ENCODE results near the gene DRC7.
"Not testable (repeated sequence)": the region's sequence is repeated elsewhere in the genome, so short reads cannot be mapped to it uniquely, and the experiment has no call there.

DRC7 gene

DNA sequence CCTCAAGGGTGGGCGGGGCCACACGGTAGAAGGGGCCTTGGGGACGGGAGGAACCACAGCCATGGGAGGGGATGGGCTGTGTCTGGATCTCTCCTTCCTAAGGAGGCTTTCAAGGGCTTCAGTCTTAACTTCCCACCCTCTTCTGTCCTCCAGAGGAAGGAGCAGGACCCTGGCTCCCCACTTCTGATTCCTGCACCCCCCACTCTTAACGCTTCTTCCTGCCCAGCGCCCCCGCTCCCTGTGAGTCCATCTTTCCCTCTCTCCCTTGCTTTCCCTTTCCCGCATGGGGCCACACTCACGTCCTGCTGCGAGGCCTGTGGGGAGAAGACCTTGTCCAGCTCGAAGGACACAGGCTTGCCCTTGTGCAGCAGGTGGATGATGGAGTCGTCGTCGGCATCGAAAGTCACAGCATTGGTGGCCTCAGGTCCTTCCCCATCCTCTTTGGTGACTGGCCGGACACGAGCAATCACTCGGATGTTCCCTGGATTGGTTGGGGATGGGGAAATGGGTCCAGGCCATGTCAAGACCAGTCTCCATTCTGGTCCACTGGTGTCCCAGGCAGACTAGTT, 70.6 kb downstream of the DRC7 start:
- DNase-seq = no peak

DNA sequence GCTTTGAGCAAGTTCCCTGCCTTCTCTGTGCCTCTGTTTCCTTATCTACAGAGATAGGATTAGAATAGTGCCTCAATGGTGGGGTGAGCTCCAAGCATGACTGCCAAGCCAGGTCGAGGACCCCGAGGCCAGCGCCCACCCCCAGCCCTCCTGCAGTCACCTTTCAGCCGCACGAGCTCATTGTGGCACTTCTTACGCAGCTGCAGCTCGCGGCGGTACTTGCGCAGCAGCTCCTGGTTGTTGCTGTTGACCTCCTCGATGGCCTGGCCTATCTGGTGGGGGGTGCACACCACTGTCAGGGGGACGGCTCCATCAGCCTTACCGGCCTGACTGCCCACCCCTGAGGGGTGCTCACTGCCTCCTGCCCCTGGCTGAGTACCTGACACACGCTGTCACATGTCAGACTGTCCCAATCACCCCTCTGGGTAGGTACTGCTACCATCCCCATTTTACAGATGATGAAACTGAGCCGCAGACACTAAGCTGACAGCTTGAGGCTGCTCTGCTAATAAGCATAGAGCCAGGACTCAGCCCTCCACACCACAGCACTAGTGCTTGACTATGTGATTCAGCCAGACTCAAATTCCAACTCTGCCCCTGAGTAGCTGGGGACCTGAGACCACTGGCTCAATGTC, 72.2 kb downstream of the DRC7 start:
- DNase-seq = no peak

DNA sequence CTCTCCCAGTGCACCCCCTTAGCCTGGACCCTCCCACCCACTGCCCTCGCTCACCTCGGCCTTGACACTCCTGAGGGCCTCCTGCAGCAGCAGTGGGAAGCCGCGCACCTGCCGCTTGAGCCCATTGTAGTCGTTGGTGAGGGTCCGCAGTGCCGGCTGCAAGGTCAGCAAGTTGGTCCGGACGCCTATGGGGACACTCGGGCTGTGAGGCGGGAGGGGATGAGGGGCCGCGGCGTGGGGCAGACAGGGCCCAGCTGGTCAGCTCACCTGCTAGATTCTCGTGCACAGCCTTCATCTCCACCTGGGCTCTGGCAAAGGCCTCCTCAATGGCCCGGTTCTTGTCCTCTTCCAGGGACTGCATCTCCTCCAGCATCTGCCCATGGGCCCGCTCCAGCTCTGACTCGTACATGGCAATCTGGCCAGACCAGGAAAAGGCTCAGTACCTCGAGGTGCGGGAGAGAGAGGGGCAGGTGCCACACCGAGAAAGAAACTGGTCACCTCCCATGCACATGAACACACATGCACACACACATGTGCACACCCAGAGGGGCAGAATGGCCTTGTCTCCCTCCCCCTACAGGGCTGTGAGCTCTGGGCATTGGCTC, 75.0 kb downstream of the DRC7 start:
- no peak for DNase-seq

DNA sequence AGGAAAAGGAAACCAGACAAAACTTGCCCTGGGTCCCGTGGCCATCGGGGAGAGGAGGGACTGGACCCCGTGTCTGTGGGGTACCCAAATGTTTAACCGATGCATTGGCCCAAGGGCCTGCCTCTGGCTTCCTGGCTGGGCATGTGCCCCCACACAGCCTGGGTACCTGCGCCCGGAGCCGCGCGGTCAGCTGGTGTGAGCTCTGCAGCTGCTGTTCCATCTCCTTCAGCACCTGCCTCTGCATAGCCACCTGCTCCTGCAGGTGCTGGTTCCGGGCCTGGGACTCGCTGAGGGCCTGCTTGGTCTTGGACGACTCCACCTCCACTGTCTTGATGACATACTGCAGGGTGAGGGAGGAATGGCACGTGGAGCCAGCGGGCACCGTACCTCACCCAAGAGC, 75.8 kb downstream of the DRC7 start:
- no peak for DNase-seq

DNA sequence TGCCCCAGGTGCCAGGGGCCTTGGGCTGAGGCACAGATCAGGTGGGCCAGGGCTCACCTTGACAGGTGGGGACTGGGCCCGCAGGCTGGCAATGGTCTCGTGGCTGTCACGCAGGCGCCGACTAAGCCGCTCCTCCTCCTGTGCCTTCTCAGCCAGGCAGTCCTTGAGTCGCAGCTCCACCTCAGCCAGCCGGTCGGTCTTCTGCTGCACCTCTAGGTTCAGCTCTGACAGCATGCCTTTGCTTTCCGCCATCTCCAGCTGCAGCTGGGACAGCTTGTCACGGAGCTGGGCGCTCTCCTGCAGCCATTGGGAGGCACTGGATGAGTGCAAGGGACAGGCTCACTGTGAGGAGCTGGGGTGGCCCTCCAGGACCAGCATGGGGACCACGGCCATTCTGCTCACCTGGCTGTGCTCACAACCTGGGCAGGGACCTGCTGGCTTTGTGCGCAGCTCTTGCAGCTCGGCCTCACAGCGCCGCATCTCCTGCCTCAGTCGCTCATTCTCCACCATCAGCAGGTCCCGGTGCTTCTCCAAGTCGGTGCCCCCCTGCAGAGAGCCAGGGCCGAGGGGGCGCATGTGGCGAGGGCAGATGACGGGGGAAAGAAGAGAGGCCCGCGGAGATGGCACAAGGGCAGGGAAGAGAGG, 76.7 kb downstream of the DRC7 start:
- no peak for DNase-seq

DNA sequence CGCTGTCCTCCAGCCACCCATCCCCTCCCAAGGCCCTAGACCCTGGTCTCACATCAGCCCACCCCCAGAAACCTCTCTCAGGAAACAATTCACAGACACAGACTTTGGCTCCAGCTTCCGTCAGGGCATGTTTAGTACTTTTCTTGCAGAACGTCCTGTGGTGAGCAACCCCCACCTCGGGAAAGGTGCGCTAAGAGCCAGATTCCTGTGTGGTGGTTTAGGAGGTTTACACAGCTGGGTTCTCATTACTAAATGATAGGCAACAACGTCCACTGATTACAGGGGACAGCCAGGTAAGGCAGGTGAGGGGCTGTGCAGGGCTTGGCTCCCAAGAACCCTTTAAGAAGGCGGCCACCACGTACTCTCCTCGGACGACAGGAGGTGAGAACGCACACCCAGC, 78.4 kb downstream of the DRC7 start:
- no peak for DNase-seq

DNA sequence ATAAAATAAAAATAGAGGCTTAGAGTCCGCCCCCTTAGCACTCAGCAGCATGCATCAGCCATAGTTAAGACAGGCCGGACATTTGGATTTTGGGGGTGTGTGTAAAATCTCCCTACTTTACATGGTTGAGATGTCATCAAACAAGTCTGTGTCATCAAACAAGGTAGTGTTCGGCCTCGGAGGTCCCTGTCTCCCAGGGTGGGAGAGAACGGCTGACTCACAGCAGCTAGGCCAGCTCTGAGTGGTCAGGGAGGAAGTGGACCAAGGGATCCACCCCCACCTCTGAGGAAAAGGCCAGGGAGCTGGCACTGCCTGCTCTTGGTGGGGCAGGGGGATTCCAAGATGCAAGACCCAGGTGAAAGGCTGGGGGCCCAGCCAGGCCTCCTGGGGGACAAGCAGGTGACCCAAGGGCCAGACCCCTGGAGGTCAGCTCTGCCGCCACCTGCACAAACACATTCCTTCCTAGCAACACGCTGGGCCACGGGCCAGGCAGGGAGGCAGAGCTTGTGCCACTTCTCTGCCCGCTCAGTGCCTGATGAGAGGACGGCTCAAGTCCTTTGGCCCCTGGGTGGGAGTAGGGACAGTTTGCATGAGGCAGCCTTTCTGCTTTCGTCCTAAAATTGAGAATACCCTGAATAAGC, 79.2 kb downstream of the DRC7 start:
- no peak for DNase-seq

DNA sequence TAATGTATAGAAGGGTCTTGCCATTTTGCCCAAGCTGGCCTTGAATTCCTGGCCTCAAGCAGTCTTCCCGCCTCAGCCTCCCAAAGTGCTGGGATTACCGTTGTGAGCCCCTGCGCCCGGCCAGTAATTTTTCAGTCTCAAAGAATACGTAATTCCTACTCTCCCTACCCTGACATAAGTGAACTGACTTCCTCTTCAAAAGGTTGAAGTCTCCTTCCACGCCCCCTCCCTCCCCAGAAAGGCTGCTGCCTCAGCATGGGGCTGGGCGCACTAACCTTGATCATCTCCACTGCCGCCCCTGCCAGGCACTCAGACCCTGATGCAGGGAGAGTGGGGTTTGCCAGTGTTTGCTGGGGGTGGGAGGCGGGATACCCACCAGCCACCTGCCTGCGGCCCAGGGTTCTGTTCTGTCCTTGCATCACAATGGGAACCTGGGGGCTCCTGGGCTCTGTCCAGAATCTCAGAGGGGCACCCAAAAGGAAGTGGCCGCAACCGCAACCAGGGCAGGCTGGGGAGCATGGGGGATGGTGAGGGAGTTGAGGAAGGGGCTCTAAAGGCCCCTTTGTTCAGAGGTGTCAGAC, 80.2 kb downstream of the DRC7 start:
- DNase-seq = no peak

DNA sequence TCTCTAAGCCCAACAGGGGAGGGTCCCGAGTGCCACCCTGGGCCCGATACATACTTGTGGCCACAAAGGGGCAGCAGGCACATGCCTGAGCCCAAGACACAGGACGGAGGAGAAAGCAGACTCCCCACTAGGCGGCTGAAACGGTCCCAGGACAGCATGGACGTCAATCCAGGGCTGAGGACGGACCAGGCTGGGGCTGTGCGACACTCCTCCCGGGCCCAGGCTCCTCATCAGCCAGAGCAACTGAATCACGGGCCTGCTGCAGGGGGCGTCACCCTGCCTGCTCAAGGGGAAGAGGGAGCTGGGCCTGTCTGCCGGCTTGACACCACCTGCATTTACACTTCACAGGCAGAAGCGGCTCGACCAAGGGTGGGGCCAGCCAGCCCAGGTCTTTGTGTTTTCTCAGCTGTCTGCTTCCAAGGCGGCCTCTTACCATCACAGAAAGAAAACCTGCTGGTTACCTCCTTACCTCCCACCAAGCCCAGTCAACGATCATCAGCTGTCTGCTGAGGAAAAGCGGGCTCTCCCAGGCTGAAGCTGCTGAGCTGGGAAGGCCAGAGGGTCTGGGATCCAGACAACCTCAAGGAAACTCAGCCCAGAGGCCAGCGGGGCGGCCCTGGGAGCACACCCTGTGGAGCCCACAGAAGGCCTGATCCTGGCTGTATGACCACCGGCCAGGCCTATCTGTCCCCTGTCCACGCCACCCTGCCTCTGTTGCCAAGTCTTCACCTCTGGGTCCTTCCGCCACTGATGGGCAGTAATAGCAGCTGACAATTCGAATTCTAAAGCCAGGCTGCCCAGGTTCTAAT, 81.3 kb downstream of the DRC7 start:
- DNase-seq = no peak

DNA sequence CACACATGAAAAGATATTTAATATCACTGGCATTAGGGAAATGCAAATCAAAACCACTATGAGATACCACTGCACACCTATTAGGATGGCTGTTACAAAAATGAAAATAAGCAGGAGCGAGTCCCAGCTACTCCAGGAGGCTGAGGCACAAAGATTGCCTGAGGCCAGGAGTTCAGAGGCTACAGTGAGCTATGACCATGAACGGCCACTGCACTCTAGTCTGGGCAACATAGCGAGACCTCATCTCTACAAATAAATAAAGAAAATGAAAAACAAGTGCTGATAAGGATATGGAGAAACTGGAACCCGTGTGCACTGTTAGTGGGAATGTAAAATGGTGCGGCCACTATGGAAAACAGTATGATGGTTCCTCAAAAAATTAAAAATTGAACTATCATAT, 84.1 kb downstream of the DRC7 start:
- no peak for DNase-seq

DNA sequence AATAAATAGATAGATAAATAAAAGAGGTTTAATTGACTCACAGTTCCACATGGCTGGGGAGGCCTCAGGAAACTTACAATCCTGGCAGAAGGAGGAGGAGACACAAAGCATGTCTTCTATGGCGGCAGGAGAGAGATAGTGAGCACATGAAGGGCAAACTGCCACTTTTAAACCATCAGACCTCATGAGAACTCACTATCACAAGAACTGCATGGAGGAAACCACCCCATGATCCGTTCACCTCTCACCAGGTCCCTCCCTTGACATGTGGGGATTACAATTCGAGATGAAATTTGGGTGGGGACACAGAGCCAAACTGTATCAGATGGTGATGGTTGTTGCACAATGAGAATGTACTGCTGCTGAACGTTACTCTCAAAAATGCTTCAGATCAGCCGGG, 85.2 kb downstream of the DRC7 start:
- not testable (repeated sequence) for DNase-seq

DNA sequence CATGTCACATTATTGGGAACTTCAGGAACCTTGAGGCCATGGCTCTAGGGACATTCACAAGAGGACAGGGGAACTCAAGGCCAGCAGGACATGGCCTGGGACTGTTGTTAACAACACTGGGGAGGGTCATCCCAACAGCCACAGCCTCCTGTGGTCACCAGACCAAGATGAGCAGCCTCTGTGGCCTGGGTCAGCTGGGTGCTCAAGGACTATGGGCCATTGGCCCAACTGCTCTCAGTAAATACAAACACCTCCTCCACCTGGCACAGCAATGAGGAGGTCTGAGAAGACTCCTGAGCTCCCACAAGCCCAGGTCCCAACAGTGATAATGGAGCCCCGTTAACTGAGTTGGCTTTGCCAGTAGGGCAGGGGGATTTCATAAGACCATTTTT, 86.7 kb downstream of the DRC7 start:
- DNase-seq = no peak
